GM12801 (cell line): ENCODE data around the gene UBALD1.

Experiments
- CTCF ChIP-seq: IDR thresholded peaks from one replicate; pipeline ENCODE4 v1.5.1; 2011; ENCODE audit warnings: control low read depth; ENCODE audit not compliant: insufficient read length; ENCODE audit errors: extremely low read depth

UBALD1 gene

GRCh38 chr16:4611337-4612021 lies 3.2 kb downstream of the UBALD1 start:
- no peak for TF ChIP-seq CTCF

- no peak for TF ChIP-seq CTCF
Measured at GRCh38 chr16:4610011-4611005, 4.4 kb downstream of the UBALD1 start.

GRCh38 chr16:4609200-4610010 lies 5.3 kb downstream of the UBALD1 start:
- no peak for TF ChIP-seq CTCF

GRCh38 chr16:4608704-4608980 lies 6.0 kb downstream of the UBALD1 start:
- no peak for TF ChIP-seq CTCF

GRCh38 chr16:4607841-4608703 lies 6.6 kb downstream of the UBALD1 start:
- no peak for TF ChIP-seq CTCF

GRCh38 chr16:4606354-4606753 lies 8.3 kb downstream of the UBALD1 start:
- no peak for TF ChIP-seq CTCF
